Measurements from ENCODE around the gene GGN.

- TF ChIP-seq CTCF (conservative IDR thresholded peaks at IDR 0.05 in 1 of 2, IDR thresholded peaks at IDR 0.05 in 1 of 2; ENCODE audit: extremely low read depth in 1 of 2, insufficient read depth in 1 of 2, low read depth in 1 of 2, low read length in 2 of 2), result no peak
- TF ChIP-seq EZH2 (IDR thresholded peaks at IDR 0.05; ENCODE audit: borderline replicate concordance, low read length), result no peak
These were observed 23.3 kb upstream of the GGN start for GRCh38 chr19:38411041-38411712.
